ENCODE results near the gene HS3ST1.

DNA sequence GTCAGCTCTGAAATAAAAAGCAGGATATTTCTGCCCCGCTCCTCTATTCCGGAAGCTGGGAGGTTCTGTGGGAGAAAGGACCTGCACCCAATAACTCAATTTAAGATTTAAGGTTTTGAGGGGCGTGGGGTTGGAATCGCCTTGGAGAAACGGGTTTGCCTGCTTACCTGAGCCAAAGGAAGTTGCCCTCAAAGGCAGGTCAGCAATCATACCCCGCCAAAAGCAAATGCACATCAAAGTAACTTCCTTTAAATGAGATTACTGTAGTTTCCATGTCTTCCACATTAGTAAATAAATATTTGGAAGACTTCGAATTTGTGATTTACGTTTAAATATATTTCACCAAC, 978 bp upstream of the HS3ST1 start:
- TF ChIP-seq, protein P1, sequence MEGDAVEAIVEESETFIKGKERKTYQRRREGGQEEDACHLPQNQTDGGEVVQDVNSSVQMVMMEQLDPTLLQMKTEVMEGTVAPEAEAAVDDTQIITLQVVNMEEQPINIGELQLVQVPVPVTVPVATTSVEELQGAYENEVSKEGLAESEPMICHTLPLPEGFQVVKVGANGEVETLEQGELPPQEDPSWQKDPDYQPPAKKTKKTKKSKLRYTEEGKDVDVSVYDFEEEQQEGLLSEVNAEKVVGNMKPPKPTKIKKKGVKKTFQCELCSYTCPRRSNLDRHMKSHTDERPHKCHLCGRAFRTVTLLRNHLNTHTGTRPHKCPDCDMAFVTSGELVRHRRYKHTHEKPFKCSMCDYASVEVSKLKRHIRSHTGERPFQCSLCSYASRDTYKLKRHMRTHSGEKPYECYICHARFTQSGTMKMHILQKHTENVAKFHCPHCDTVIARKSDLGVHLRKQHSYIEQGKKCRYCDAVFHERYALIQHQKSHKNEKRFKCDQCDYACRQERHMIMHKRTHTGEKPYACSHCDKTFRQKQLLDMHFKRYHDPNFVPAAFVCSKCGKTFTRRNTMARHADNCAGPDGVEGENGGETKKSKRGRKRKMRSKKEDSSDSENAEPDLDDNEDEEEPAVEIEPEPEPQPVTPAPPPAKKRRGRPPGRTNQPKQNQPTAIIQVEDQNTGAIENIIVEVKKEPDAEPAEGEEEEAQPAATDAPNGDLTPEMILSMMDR (conservative IDR thresholded peaks at IDR 0.05), result no peak
- no peak for TF ChIP-seq EZH2 (IDR thresholded peaks at IDR 0.05; ENCODE audit: low read depth)
